Cardiac fibroblast (primary cell): ENCODE results near the gene IFNA10.
"Not testable (repeated sequence)": the region's sequence is repeated elsewhere in the genome, so short reads cannot be mapped to it uniquely, and the experiment has no call there.

ENCODE experiments used
- DNase-seq, 2 donors: peaks; one replicate each; pipeline versions ENCODE4 v3.0.0 to v3.0.0-alpha.2; 2010; ENCODE audit warnings: low read depth in 2 of 2
- H3K4me3 ChIP-seq, 2 donors: replicated peaks in 1 of 2; 1 replicate in 1 of 2; 2 replicates in 1 of 2; pipeline ENCODE4 v1.5.1; 2011; ENCODE audit warnings: low read depth in 2 of 2, low read length in 2 of 2, mild to moderate bottlenecking in 2 of 2, moderate library complexity in 1 of 2
- TF ChIP-seq, protein P1 (sequence below): IDR thresholded peaks from one replicate; pipeline ENCODE4 v1.5.1; 2011; ENCODE audit warnings: low read depth, mild to moderate bottlenecking, low read length, inconsistent platforms

Gene IFNA10

DNA sequence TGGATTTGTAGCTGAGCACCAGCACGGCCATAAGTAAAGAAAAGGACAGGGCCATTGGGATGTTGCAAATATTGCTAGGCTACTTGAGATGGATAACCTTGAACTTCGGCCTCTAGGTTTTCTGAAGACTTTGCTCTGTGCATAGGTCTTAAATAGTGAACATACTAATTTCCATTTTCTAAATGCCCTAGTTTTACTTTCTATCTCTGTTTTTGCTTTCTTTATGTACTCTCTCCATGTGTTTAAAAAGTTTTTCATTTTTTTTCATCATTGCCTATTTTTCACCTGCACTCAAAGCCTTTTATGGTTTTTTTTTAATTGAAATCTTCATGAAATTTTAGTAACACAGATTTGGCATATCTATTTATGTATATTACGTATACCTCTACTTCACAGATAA is at the start of gene IFNA10:
Gene IFNA10 (minus strand): TSS at position 101 of the 400 bp plus-strand sequence. CDS start 46 bp downstream, at position 55.
- H3K4me3 ChIP-seq, DNase-seq: not testable (repeated sequence)

DNA sequence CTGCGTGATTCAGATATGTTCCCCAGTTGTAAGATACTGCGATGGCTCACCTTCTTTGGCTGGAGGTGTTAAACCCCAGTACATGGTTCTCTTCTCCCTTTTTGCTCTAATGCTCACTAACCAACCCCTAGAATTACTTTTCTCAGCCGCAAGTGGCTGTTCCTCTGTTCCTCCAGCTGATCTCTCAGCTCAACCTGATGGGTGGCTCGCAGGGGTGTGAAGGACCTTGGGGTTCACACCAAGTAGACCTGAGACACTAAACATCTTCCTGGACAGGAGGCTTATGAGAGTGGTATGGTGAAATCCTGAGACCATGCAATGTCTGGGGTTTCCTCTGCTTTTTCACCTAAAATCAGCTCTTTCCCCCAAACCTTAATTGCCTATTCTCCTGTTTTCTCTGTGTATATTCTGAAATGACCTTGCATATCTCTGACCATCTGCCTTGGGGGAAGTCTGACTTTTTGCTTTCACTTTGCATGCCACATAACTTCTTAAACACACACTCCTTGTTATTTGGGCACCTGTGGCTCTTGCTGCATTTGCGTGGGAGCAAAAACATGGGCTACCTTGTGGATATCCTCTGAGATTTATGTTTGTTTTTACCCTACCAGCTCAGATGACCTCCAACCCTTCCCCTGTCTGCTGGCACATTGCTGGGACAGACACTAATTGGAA is 48.7 kb upstream of the IFNA10 start:
- no peak overlapping the region for H3K4me3 ChIP-seq
- no peak for DNase-seq
- TF ChIP-seq, protein P1, sequence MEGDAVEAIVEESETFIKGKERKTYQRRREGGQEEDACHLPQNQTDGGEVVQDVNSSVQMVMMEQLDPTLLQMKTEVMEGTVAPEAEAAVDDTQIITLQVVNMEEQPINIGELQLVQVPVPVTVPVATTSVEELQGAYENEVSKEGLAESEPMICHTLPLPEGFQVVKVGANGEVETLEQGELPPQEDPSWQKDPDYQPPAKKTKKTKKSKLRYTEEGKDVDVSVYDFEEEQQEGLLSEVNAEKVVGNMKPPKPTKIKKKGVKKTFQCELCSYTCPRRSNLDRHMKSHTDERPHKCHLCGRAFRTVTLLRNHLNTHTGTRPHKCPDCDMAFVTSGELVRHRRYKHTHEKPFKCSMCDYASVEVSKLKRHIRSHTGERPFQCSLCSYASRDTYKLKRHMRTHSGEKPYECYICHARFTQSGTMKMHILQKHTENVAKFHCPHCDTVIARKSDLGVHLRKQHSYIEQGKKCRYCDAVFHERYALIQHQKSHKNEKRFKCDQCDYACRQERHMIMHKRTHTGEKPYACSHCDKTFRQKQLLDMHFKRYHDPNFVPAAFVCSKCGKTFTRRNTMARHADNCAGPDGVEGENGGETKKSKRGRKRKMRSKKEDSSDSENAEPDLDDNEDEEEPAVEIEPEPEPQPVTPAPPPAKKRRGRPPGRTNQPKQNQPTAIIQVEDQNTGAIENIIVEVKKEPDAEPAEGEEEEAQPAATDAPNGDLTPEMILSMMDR, result no peak

DNA sequence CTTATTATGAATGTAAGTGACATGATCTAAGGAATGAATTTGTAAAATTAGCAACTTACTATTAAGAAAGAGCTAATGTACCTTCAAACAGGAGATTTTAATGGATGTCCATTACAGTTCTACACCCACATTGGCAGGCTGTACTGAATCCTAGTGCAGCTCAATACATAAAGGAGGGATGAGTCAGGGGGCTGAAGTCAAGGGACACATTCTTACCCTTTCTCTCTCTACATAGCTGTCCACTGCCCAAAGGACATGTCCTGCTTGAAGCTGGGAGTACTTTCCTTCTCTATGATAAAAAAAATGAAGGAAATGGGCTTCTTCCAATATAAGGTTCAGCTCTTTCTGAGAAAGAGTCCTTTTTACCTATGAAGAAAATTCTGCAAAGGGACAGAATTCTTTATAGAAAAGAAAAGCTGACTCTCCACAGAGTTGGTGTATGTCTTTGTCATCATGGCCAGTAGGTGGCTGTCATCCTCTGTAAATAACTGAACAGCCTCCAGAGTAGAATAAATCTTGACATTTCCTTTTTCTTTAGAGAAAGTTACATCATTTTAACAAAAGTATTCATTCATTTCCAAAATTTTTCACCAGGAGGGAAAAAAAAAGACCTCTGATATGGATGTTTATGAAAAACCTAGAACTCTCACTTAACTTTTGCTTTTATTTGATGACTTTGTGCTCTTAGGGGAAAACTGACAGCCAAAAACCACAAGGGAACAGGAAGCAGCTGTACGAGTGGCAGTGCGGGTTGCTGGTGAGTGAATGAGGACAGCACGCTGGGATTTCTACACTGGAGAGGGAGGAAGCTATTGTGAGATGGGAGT is 46.0 kb upstream of the IFNA10 start:
- DNase-seq, result peak; percentile 34 to 51
- TF ChIP-seq, protein P1, result peak; percentile 43
- H3K4me3 ChIP-seq, result no peak overlapping the region

DNA sequence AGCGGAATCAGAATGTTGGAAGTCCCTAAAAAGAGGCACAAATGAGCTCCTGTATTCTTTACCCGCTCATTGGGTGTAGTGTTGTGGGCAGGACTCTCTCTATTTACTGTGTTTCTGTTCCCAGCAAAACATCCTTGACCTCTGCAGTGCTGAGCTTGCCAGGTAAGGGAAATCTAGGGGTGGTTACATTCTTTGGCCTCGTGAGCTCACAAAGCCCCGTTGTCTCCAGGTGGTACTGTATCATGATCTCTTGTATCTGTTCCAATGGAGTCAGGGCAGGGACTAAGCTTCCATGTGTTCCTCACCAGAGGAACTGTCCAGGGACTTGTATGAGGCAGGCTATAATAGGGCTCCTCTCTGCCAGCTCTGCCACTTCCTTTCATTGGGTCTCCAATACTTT is 44.7 kb upstream of the IFNA10 start:
- TF ChIP-seq, protein P1, result no peak
- no peak for DNase-seq
- no peak overlapping the region for H3K4me3 ChIP-seq

DNA sequence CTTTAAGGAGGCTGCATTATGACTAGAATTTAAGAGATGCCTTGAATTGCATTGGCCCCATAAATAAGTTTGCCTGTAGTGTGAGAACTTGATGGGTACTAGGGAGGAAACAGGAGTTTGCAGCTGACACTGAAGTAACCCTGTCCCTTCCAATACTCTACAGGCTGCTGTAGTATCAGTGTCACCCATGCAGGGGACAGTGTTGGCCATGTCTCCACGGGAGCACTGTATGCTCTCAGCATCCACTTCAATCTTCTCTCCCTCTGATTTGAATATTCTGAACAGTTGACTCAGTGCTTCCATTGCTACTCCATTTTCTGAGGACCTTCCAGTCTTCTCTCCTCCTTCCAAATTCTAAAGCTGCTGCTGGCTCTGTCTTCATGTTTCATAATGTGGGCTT is 44.2 kb upstream of the IFNA10 start:
- DNase-seq, result no peak
- TF ChIP-seq, protein P1, result no peak
- H3K4me3 ChIP-seq, result no peak overlapping the region

DNA sequence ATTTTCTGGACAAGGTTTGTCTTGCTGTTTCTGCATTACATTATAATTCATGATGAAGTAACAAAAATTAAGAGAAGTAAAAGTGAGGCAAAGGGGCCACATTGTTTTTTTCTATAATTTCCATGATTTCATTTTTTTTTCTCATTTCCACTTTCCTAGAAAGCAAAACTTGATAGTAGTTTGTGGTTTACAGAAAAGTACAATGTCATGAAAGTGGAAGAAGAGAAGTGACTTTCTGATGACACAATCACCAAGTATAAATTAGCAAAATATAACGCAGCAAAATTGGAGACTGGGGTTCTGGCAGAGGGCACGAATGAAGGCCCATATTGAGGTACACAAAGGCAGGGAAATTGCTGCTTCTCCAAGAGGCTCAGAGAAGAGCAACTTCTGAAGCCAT is 37.9 kb upstream of the IFNA10 start:
- TF ChIP-seq, protein P1, result no peak
- no peak overlapping the region for H3K4me3 ChIP-seq
- DNase-seq, result no peak

DNA sequence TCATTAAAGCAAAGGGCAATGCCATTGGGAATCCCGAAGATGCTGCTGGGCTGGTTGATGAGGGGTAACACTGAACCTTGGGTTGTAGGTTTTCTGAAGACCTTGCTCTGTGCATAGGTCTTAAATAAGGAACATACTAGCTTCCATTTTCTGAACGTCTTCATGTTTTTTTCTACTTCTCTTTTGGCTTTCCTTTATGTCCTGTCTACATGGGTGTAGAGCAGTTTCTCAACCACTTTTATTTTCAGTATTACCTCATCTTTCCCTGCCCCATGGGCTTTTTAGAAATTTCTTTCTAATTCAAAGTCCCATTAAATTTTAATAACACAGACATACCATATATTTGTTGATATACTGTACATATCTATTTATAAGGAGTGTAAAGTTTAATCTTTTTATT is 33.0 kb upstream of the IFNA10 start, which contains the start of gene IFNA14:
Gene IFNA14 (minus strand): TSS at position 95 of the 400 bp plus-strand sequence. CDS start 70 bp downstream, at position 25.
- no peak within 1 kb of the TSS for H3K4me3 ChIP-seq
- TF ChIP-seq, protein P1, result no peak
- DNase-seq, result no peak

DNA sequence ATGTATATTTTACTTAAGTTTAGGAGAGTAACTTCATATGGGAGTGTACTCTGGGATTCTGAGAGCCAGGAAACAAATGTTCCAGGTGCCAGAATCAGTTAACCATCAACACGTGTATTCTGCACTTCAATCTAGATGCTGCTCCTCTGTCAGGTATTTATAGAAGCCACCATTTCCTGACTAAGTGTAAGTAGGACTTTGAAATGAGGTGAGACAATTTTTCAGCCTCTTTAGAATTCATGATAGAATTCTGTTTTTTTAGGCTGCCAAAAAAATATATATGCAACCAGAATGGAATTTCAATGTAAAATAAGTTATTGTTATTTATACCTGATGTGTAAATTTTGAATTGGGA is 29.4 kb upstream of the IFNA10 start:
- not testable (repeated sequence) for DNase-seq, H3K4me3 ChIP-seq
